22Rv1 (cell line): ENCODE data around the gene HBZ.

Experiments
- ZFX ChIP-seq: fragments of 450-650 bp; IDR thresholded peaks from 2 replicates; pipeline ENCODE4 v1.6.1; 2017; ENCODE audit warnings: antibody characterized with exemption, borderline replicate concordance
- TF ChIP-seq, protein P1 (sequence below): fragments of 450-650 bp; IDR thresholded peaks from 2 replicates; pipeline ENCODE4 v1.5.1; 2017; ENCODE audit warnings: mild to moderate bottlenecking

DNA sequence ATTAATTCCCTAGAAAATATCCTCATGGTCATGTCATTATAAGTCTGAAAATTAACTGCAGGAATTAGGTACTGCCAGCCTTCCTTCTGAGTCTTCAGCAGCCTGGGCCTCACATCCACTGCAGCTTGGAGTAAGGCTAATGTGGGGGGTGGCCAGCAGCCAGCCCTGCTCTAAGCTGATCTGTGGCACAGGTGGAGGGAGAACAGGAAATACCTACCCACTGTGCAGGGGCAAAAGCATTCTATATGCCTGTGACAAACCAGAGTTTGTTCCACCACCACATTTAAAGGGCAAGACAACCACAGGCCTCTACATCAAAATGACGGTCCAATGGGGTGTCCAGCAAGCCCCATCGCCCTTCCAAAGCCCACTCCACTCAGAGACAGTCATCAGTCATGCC lies 23.4 kb upstream of the HBZ start:
- TF ChIP-seq, protein P1, sequence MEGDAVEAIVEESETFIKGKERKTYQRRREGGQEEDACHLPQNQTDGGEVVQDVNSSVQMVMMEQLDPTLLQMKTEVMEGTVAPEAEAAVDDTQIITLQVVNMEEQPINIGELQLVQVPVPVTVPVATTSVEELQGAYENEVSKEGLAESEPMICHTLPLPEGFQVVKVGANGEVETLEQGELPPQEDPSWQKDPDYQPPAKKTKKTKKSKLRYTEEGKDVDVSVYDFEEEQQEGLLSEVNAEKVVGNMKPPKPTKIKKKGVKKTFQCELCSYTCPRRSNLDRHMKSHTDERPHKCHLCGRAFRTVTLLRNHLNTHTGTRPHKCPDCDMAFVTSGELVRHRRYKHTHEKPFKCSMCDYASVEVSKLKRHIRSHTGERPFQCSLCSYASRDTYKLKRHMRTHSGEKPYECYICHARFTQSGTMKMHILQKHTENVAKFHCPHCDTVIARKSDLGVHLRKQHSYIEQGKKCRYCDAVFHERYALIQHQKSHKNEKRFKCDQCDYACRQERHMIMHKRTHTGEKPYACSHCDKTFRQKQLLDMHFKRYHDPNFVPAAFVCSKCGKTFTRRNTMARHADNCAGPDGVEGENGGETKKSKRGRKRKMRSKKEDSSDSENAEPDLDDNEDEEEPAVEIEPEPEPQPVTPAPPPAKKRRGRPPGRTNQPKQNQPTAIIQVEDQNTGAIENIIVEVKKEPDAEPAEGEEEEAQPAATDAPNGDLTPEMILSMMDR = no peak
- no peak for TF ChIP-seq ZFX
